ENCODE results near the gene COL18A1. TPM values are rescaled to one million over a fixed set of nuclear protein-coding genes. Genes with fewer than 3 reads are reported as not detected.

Gene COL18A1
- total and polyA plus RNA-seq, 7 experiments from 2014 or later, result 7.0 to 89.8 (median 15.4) TPM

DNA sequence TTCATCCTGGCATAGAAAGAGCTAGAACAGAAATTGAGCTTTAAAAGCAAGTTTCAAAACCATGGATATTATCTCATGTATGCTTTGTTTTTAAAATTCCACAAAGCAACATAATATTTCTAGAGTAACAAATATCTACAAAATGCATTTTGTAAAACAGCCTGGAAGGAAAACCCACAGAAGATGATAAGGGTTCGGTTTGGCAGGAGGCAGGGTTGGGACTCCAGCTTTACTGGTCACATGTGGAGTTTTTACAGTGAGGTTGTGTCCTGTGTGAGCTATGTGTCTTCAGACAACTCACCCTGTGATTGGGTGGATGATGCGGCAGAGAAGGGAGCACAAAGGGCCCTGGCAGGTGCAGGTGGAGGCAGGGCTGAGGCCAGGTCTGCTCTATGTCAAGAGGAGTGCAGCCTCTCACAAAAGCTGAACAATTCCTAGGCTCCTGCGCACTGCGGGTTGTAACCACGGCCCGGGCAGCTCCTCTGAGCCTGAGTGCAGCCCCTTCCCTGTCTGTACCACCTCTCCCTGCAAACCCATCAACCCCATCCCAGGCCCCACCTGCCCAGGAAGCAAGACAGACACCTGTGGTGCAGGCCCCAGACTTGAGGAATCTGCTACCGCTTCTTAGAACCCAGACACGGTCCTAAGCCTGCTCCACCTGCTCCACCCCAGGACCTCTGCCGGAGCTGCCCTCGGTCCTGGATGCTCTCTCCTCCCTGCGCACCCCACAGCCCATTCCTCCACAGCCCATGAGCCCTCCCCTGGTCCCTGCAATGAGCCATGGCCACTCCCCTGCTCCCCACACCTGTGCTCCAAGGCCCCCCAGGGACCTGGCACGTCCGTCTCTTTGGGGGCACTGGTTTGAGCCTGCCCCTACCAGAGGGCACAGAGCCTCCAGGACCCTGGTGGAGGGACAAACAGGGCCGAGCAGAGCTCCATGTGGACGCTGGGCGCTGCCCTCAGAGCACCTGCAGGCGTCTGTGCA is 2.8 kb upstream of the COL18A1 start:
- DNase-seq (no peak), ATAC-seq (no peak)
- Mint-ChIP-seq H3K9me3 (peaks cover 4 to 15% (median 8%) of the 10 kb centered on the region in 11 donors), H3K4me3 (peak overlapping the region in 6 of 10 donors; percentile 9 to 97 (median 32)), H3K36me3 (peaks cover 0 to 14% (median 6%) of the 10 kb centered on the region in 5 donors), H3K4me1 (peaks cover 6 to 18% (median 16%) of the 10 kb centered on the region in 7 donors), H3K27me3 (peaks cover 47 to 61% (median 54%) of the 10 kb centered on the region in 5 donors), H3K27ac (no peak overlapping the region)
- H3K36me3 ChIP-seq (ENCODE audit: control insufficient read depth in 2 of 3, insufficient read depth in 3 of 3, low read length in 3 of 3), result no peaks in the 10 kb centered on the region
- POLR2A ChIA-PET, result no interaction called here
- CTCF ChIA-PET, result interaction anchor here (0.5 kb wide), 1 partner anchor 952 kb away, joined by 3 read pairs; no protein-coding TSS in a partner anchor
- H3K4me1 ChIP-seq (ENCODE audit: control insufficient read depth in 2 of 2, insufficient read depth in 2 of 2, low read length in 2 of 2), result peaks cover 0 to 5% of the 10 kb centered on the region in 2 donors
- peaks cover 3 to 5% of the 10 kb centered on the region in 2 donors for H3K27me3 ChIP-seq (ENCODE audit: control insufficient read depth in 2 of 2, insufficient read depth in 2 of 2, low read length in 2 of 2)
- intact Hi-C loops (cut with micrococcal nuclease), result no loop called here
- H3K9me3 ChIP-seq (ENCODE audit: control insufficient read depth in 2 of 3, low read length in 3 of 3), result peaks cover 0 to 7% (median 0%) of the 10 kb centered on the region in 3 experiments
- H3K27ac ChIP-seq (ENCODE audit: low read depth, low read length), result no peak overlapping the region
- H3K4me3 ChIP-seq (ENCODE audit: low read length), result no peak overlapping the region

DNA sequence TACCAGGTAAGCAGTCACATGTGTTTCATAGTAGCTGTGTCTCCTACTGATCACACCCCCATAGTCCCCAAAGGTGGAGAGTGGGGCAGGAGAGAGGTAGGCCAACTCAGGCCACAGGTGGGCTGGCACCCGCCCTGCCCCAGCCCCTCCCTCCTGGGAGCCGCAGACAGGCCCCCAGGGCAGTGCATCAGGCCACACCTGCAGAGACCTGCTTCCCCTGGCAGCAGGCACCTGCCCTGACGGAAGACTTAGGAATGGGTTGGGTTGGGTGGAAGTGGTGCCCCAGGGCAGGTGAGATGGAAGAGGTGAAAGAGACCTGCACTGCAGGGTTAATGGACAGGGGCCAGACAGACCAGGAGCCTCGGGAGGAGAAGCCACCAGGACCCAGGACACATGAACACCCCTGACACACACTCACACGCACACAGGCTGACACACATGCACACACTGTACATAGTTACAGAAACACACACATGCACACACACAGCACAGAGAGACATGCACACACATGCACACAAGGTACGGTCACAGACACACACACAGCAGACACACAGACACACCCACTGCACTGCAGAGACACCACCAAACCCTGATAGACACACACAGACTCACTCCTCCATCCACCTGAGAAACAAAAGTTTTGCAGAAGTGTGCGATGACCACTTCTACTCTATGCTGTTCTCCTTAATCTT is 1.7 kb upstream of the COL18A1 start:
- H3K27me3 ChIP-seq (ENCODE audit: control insufficient read depth in 2 of 2, insufficient read depth in 2 of 2, low read length in 2 of 2), result peaks cover 3 to 5% of the 10 kb centered on the region in 2 donors
- no peak for DNase-seq
- peaks cover 4 to 15% (median 8%) of the 10 kb centered on the region in 11 donors for H3K9me3 Mint-ChIP-seq
- H3K4me3 ChIP-seq (ENCODE audit: low read length), result no peak overlapping the region
- H3K36me3 ChIP-seq (ENCODE audit: control insufficient read depth in 2 of 3, insufficient read depth in 3 of 3, low read length in 3 of 3), result no peaks in the 10 kb centered on the region
- peaks cover 0 to 14% (median 6%) of the 10 kb centered on the region in 5 donors for H3K36me3 Mint-ChIP-seq
- H3K27me3 Mint-ChIP-seq, result peaks cover 50 to 64% (median 54%) of the 10 kb centered on the region in 5 donors
- ATAC-seq, result no peak
- H3K9me3 ChIP-seq (ENCODE audit: control insufficient read depth in 2 of 3, low read length in 3 of 3), result peaks cover 0 to 7% (median 0%) of the 10 kb centered on the region in 3 experiments
- H3K4me1 Mint-ChIP-seq, result peaks cover 6 to 18% (median 16%) of the 10 kb centered on the region in 7 donors
- H3K4me3 Mint-ChIP-seq, result peak overlapping the region; percentile 76 to 97 (median 86)
- peak overlapping the region in 4 of 9 donors; percentile 60 to 85 (median 62) for H3K27ac Mint-ChIP-seq
- no peak overlapping the region for H3K27ac ChIP-seq (ENCODE audit: low read depth, low read length)
- H3K4me1 ChIP-seq (ENCODE audit: control insufficient read depth in 2 of 2, insufficient read depth in 2 of 2, low read length in 2 of 2), result peaks cover 0 to 5% of the 10 kb centered on the region in 2 donors
- ChIA-PET CTCF (interaction anchor here (0.5 kb wide), 1 partner anchor 951 kb away, joined by 3 read pairs; no protein-coding TSS in a partner anchor), POLR2A (no interaction called here)
- intact Hi-C loops (cut with micrococcal nuclease), result no loop called here

DNA sequence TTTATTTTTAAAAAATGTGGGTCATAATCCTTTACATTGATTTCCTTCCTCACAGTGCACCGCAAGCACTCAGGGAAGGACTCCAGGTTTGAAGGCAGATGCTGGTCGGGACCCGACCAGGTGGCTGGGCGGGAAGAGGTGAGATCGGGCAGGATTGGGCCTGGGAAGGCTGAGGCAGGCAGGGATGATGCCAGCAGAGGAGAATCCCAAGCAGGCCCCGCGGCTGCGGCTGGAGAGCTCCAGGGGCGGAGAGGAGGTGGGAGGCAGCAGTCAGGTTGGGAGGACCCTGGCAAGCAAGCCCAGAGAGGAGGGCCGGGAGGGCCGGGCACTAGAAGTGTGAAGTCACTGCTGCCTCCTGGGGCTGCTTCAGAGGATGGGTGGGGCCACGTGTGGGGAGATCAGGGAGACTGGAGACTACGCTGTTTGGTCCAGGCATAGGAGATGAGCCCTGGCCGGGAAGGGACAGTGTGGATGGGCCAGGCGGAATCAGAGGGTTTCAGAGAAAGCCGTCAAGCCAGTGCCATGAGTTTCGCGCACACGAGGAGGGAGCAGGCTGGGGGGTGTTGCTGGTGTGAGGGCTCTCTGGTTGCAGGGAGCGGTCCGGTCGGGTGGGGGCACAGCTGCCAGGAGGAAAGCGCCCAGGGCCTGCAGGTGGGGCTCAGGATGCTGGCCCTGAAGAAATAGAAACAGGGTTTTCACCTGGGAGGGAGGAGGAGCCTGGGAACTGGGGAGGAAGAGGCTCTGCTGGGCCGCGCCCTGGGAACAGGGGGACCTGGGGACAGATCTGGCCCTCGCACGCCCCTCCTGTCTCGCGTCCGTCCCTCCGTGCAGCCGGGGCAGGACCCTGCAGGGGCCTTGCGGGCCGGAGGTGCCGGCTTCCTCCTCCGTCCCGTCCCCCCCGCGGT is 888 bp upstream of the COL18A1 start:
- Mint-ChIP-seq H3K9me3 (peaks cover 4 to 15% (median 8%) of the 10 kb centered on the region in 11 donors), H3K36me3 (peaks cover 0 to 14% (median 6%) of the 10 kb centered on the region in 5 donors), H3K27me3 (peaks cover 46 to 63% (median 53%) of the 10 kb centered on the region in 5 donors), H3K27ac (peak overlapping the region in 6 of 9 donors; percentile 21 to 85 (median 62)), H3K4me1 (peaks cover 6 to 18% (median 16%) of the 10 kb centered on the region in 7 donors), H3K4me3 (peak overlapping the region; percentile 77 to 97 (median 86))
- peaks cover 3 to 5% of the 10 kb centered on the region in 2 donors for H3K27me3 ChIP-seq (ENCODE audit: control insufficient read depth in 2 of 2, insufficient read depth in 2 of 2, low read length in 2 of 2)
- intact Hi-C loops (cut with micrococcal nuclease), result no loop called here
- H3K27ac ChIP-seq (ENCODE audit: low read depth, low read length), result no peak overlapping the region
- ATAC-seq (peak; percentile 8), DNase-seq (no peak)
- ChIA-PET POLR2A (no interaction called here), CTCF (no interaction called here)
- peak overlapping the region; percentile 13 for H3K4me3 ChIP-seq (ENCODE audit: low read length)
- H3K36me3 ChIP-seq (ENCODE audit: control insufficient read depth in 2 of 3, insufficient read depth in 3 of 3, low read length in 3 of 3), result no peaks in the 10 kb centered on the region
- peaks cover 0 to 5% of the 10 kb centered on the region in 2 donors for H3K4me1 ChIP-seq (ENCODE audit: control insufficient read depth in 2 of 2, insufficient read depth in 2 of 2, low read length in 2 of 2)
- peaks cover 0 to 7% (median 0%) of the 10 kb centered on the region in 3 experiments for H3K9me3 ChIP-seq (ENCODE audit: control insufficient read depth in 2 of 3, low read length in 3 of 3)

DNA sequence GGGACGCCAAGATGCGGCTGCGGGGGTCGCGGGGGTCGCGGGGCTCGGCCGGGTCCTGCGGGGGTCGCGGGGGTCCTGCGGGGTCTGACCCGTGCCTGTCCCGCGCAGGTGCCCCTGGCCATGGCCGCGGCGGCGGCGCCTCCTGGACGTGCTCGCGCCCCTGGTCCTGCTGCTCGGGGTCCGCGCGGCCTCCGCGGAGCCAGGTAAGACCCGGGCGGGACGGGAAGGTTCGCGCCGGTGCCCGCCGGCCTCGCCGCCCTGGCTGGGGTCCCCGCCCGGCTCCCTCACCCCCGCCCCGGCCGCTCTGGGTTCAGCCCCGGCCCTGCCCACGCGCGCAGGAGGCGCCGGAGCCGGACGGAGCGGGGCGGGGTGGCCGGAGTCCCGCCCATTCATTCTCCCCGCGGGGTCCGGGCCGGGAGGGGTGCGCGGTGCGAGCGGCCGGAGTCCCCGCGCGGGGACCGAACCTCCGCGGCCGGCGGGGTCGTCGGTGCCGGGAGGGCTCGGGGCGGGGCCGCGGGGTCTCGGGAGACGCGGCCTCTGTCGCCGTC is 380 bp downstream of the COL18A1 start:
- peaks cover 3 to 5% of the 10 kb centered on the region in 2 donors for H3K27me3 ChIP-seq (ENCODE audit: control insufficient read depth in 2 of 2, insufficient read depth in 2 of 2, low read length in 2 of 2)
- peaks cover 0 to 7% (median 0%) of the 10 kb centered on the region in 3 experiments for H3K9me3 ChIP-seq (ENCODE audit: control insufficient read depth in 2 of 3, low read length in 3 of 3)
- peaks cover 0 to 5% of the 10 kb centered on the region in 2 donors for H3K4me1 ChIP-seq (ENCODE audit: control insufficient read depth in 2 of 2, insufficient read depth in 2 of 2, low read length in 2 of 2)
- ChIA-PET CTCF (no interaction called here), POLR2A (no interaction called here)
- Mint-ChIP-seq H3K9me3 (peaks cover 4 to 15% (median 8%) of the 10 kb centered on the region in 11 donors), H3K27ac (no peak overlapping the region), H3K36me3 (peaks cover 0 to 14% (median 6%) of the 10 kb centered on the region in 5 donors), H3K4me3 (peak overlapping the region in 1 of 10 donors; percentile 72), H3K27me3 (peaks cover 38 to 60% (median 53%) of the 10 kb centered on the region in 5 donors), H3K4me1 (peaks cover 6 to 18% (median 16%) of the 10 kb centered on the region in 7 donors)
- no peak overlapping the region for H3K27ac ChIP-seq (ENCODE audit: low read depth, low read length)
- H3K4me3 ChIP-seq (ENCODE audit: low read length), result no peak overlapping the region
- H3K36me3 ChIP-seq (ENCODE audit: control insufficient read depth in 2 of 3, insufficient read depth in 3 of 3, low read length in 3 of 3), result no peaks in the 10 kb centered on the region
- intact Hi-C loops (cut with micrococcal nuclease), result no loop called here
- peak in 1 of 9 donors; percentile 43 for DNase-seq
- peak; percentile 31 for ATAC-seq

DNA sequence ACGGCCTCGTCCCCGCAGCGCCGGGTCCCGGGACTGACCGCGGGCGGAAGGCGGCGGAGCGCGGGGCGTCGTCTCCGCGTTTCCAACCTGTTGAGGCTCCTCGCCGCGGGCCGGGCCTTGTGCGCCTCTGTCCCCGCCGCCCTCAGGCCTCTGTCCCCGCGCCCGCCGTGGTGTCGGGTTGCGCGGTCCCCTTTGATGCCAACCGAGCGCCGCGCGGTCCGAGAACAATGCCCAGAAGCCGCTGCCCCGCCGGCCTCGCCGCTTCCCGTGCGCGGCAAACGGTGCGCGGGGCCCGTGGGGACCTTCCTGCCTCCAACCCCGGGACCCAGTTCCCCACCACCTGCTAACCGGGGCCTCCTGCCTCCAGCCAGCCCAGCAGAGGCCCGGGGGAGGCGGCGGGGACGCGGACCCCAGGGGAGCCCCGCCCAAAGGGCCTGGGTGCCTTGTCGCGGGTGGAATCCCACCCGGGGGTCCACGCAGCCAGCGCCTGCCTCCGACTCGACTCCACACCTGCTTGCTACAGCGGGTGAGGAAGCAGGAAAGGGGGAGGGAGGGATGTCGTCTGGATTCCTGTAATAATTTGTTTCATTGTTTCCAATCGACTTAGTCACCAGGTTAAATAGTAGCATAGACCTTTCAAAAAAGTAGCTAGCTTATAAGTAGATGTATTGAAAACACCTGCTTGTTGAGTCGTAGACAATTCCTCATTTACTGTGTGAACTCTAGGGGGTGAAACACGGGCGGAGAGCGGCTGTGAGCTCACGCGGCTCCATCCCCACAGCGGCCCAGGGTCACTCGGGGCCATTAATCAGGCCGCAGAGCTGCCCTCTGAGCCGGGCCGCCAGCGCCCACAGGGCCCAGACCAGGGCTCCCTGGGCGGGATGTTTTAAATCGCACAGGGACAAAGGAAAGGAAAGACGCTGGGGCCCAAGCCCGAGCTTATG is 1.1 kb downstream of the COL18A1 start:
- peaks cover 0 to 5% (median 0%) of the 10 kb centered on the region in 3 experiments for H3K9me3 ChIP-seq (ENCODE audit: control insufficient read depth in 2 of 3, low read length in 3 of 3)
- peaks cover 0 to 12% (median 5%) of the 10 kb centered on the region in 5 donors for H3K36me3 Mint-ChIP-seq
- H3K9me3 Mint-ChIP-seq, result peaks cover 3 to 10% (median 6%) of the 10 kb centered on the region in 11 donors
- no peak overlapping the region for H3K4me3 ChIP-seq (ENCODE audit: low read length)
- ATAC-seq (no peak), DNase-seq (peak in 1 of 9 donors; percentile 13)
- peak overlapping the region in 9 of 10 donors; percentile 25 to 78 (median 62) for H3K4me3 Mint-ChIP-seq
- H3K4me1 Mint-ChIP-seq, result peaks cover 6 to 18% (median 16%) of the 10 kb centered on the region in 7 donors
- H3K27ac Mint-ChIP-seq, result peak overlapping the region in 1 of 9 donors; percentile 61
- peaks cover 3 to 5% of the 10 kb centered on the region in 2 donors for H3K27me3 ChIP-seq (ENCODE audit: control insufficient read depth in 2 of 2, insufficient read depth in 2 of 2, low read length in 2 of 2)
- intact Hi-C loops (cut with micrococcal nuclease), result no loop called here
- peaks cover 35 to 57% (median 52%) of the 10 kb centered on the region in 5 donors for H3K27me3 Mint-ChIP-seq
- CTCF ChIA-PET, result no interaction called here
- no peak overlapping the region for H3K27ac ChIP-seq (ENCODE audit: low read depth, low read length)
- POLR2A ChIA-PET, result no interaction called here
- peaks cover 0 to 5% of the 10 kb centered on the region in 2 donors for H3K4me1 ChIP-seq (ENCODE audit: control insufficient read depth in 2 of 2, insufficient read depth in 2 of 2, low read length in 2 of 2)
- no peaks in the 10 kb centered on the region for H3K36me3 ChIP-seq (ENCODE audit: control insufficient read depth in 2 of 3, insufficient read depth in 3 of 3, low read length in 3 of 3)
